ENCODE data around the gene ACOT12.

DNA sequence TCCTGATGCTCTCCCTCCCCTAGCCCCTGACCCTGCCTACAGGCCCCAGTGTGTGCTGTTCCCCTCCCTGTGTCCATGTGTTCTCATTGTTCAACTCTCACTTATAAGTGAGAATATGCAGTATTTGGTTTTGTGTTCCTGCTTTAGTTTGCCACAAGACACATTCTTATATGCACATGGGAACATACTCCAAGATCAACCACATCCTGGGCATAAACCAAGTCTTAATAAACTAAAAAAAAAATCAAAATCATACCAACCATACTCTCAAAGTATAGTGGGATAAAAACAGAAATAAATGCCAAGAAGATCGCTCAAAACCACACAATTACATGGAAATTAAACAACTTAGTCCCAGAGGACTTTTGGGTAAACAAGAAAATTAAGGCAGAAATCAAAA lies 103.8 kb downstream of the ACOT12 start:
- TF ChIP-seq, protein P1, sequence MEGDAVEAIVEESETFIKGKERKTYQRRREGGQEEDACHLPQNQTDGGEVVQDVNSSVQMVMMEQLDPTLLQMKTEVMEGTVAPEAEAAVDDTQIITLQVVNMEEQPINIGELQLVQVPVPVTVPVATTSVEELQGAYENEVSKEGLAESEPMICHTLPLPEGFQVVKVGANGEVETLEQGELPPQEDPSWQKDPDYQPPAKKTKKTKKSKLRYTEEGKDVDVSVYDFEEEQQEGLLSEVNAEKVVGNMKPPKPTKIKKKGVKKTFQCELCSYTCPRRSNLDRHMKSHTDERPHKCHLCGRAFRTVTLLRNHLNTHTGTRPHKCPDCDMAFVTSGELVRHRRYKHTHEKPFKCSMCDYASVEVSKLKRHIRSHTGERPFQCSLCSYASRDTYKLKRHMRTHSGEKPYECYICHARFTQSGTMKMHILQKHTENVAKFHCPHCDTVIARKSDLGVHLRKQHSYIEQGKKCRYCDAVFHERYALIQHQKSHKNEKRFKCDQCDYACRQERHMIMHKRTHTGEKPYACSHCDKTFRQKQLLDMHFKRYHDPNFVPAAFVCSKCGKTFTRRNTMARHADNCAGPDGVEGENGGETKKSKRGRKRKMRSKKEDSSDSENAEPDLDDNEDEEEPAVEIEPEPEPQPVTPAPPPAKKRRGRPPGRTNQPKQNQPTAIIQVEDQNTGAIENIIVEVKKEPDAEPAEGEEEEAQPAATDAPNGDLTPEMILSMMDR (IDR thresholded peaks at IDR 0.05), result no peak
- no peak for TF ChIP-seq POLR2A (IDR thresholded peaks at IDR 0.05)
- no peak for TF ChIP-seq EP300 (IDR thresholded peaks at IDR 0.05)
